H9 (cell line): ENCODE data around the gene IL6ST. TPM values are rescaled to one million over a fixed set of nuclear protein-coding genes. Genes with fewer than 3 reads are reported as not detected.

Experiments
- DNase-seq: peaks from one replicate; pipeline ENCODE4 v3.0.0-alpha.2; 2017
- H2AFZ ChIP-seq: one replicate; pipeline ENCODE4 v1.6.1; 2013; ENCODE audit warnings: mild to moderate bottlenecking, low read length, control low read depth, moderate library complexity
- H2AK5ac ChIP-seq: 2 replicates; pipeline ENCODE4 v1.6.1; 2013; ENCODE audit warnings: low read length, control low read depth, mixed read lengths; ENCODE audit not compliant: insufficient read length
- H2BK120ac ChIP-seq: one replicate; pipeline ENCODE4 v1.6.1; 2013; ENCODE audit warnings: low read depth, mild to moderate bottlenecking, low read length, control low read depth, inconsistent platforms; ENCODE audit not compliant: poor library complexity, severe bottlenecking
- H2BK12ac ChIP-seq: 2 replicates; pipeline ENCODE4 v1.6.1; 2013; ENCODE audit warnings: low read length, control low read depth, mixed read lengths, low read depth; ENCODE audit not compliant: insufficient read length
- H2BK15ac ChIP-seq: 2 replicates; pipeline ENCODE4 v1.6.1; 2013; ENCODE audit warnings: low read depth, low read length, control low read depth
- H2BK20ac ChIP-seq: one replicate; pipeline ENCODE4 v1.6.1; 2013; ENCODE audit warnings: low read depth, mild to moderate bottlenecking, low read length, control low read depth, inconsistent platforms; ENCODE audit not compliant: poor library complexity, severe bottlenecking
- H2BK5ac ChIP-seq: 2 replicates; pipeline ENCODE4 v1.6.1; 2013; ENCODE audit warnings: low read length, control low read depth, mixed read lengths; ENCODE audit not compliant: insufficient read length
- H3K14ac ChIP-seq: 2 replicates; pipeline ENCODE4 v1.6.1; 2013; ENCODE audit warnings: low read length, control low read depth; ENCODE audit not compliant: insufficient read depth
- H3K18ac ChIP-seq: 2 replicates; pipeline ENCODE4 v1.6.1; 2013; ENCODE audit warnings: low read depth, mild to moderate bottlenecking, mixed read lengths, low read length, control low read depth; ENCODE audit not compliant: insufficient read length
- H3K23ac ChIP-seq: 2 replicates; pipeline ENCODE4 v1.6.1; 2013; ENCODE audit warnings: low read length, control low read depth, mixed read lengths, low read depth; ENCODE audit not compliant: insufficient read length
- H3K23me2 ChIP-seq: 2 replicates; pipeline ENCODE4 v1.6.1; 2013; ENCODE audit warnings: low read depth, mild to moderate bottlenecking, mixed read lengths, low read length, control low read depth; ENCODE audit not compliant: insufficient read length, poor library complexity, severe bottlenecking
- H3K27ac ChIP-seq: 2 replicates; pipeline ENCODE4 v1.5.1; 2013; ENCODE audit warnings: low read length, control low read depth, mixed read lengths, low read depth; ENCODE audit not compliant: insufficient read length
- H3K27me3 ChIP-seq: 2 replicates; pipeline ENCODE4 v1.6.1; 2013; ENCODE audit warnings: low read length, control low read depth, inconsistent platforms; ENCODE audit not compliant: insufficient read depth
- H3K4ac ChIP-seq: 2 replicates; pipeline ENCODE4 v1.6.1; 2013; ENCODE audit warnings: low read depth, mild to moderate bottlenecking, control low read depth, inconsistent platforms, low read length, moderate library complexity
- H3K4me1 ChIP-seq: 2 replicates; pipeline ENCODE4 v1.6.1; 2013; ENCODE audit warnings: low read length, control low read depth, inconsistent platforms; ENCODE audit not compliant: insufficient read depth
- H3K4me2 ChIP-seq: 2 replicates; pipeline ENCODE4 v1.6.1; 2013; ENCODE audit warnings: low read length, control low read depth, mixed read lengths; ENCODE audit not compliant: insufficient read length, insufficient read depth
- H3K56ac ChIP-seq: 2 replicates; pipeline ENCODE4 v1.6.1; 2013; ENCODE audit warnings: low read depth, mild to moderate bottlenecking, mixed read lengths, low read length, control low read depth; ENCODE audit not compliant: insufficient read length
- H3K79me1 ChIP-seq: 2 replicates; pipeline ENCODE4 v1.6.1; 2013; ENCODE audit warnings: low read depth, mild to moderate bottlenecking, moderate library complexity, low read length, control low read depth, inconsistent platforms; ENCODE audit not compliant: insufficient read depth, poor library complexity, severe bottlenecking
- H3K79me2 ChIP-seq: 2 replicates; pipeline ENCODE4 v1.6.1; 2013; ENCODE audit warnings: low read length, control low read depth, inconsistent platforms; ENCODE audit not compliant: insufficient read depth
- H3K9ac ChIP-seq: 2 replicates; pipeline ENCODE4 v1.6.1; 2013; ENCODE audit warnings: low read length, control low read depth, mixed read lengths; ENCODE audit not compliant: insufficient read length; ENCODE audit errors: extremely low read depth
- H3K9me3 ChIP-seq: one replicate; pipeline ENCODE4 v1.6.1; 2013; ENCODE audit warnings: low read depth, low read length, inconsistent platforms; ENCODE audit not compliant: control insufficient read depth
- H3T11ph ChIP-seq: one replicate; pipeline ENCODE4 v1.6.1; 2013; ENCODE audit warnings: mild to moderate bottlenecking, low read length, control low read depth, inconsistent platforms
- H4K20me1 ChIP-seq: one replicate; pipeline ENCODE4 v1.6.1; 2013; ENCODE audit not compliant: control insufficient read depth, insufficient read length, insufficient read depth
- H4K5ac ChIP-seq: 2 replicates; pipeline ENCODE4 v1.6.1; 2013; ENCODE audit warnings: low read depth, mild to moderate bottlenecking, mixed read lengths, low read length, control low read depth; ENCODE audit not compliant: insufficient read length
- H4K8ac ChIP-seq: replicated peaks from 2 replicates; pipeline ENCODE4 v1.6.1; 2013; ENCODE audit warnings: low read length, control low read depth, mixed read lengths, low read depth; ENCODE audit not compliant: insufficient read length
- H4K91ac ChIP-seq: 2 replicates; pipeline ENCODE4 v1.6.1; 2013; ENCODE audit warnings: low read depth, mild to moderate bottlenecking, moderate library complexity, mixed read lengths, low read length, control low read depth; ENCODE audit not compliant: insufficient read length
- H3K27ac Mint-ChIP-seq, 3 experiments: 2 replicates in 2 of 3; 3 replicates in 1 of 3; pipeline ENCODE4 v1.8.0; 2020 to 2021; ENCODE audit warnings: mixed read lengths in 3 of 3, mild to moderate bottlenecking in 1 of 3, moderate library complexity in 1 of 3
- H3K27me3 Mint-ChIP-seq: 2 replicates; pipeline ENCODE4 v1.8.0; 2021; ENCODE audit warnings: low read depth, mild to moderate bottlenecking, moderate library complexity, mixed read lengths
- H3K36me3 Mint-ChIP-seq, 3 experiments: 2 replicates in 2 of 3; 3 replicates in 1 of 3; pipeline ENCODE4 v1.8.0; 2020 to 2021; ENCODE audit warnings: low read depth in 3 of 3, mixed read lengths in 3 of 3; ENCODE audit not compliant: insufficient read depth in 1 of 3
- H3K4me1 Mint-ChIP-seq, 2 experiments: 2 replicates each; pipeline ENCODE4 v1.8.0; 2020; ENCODE audit warnings: mixed read lengths in 2 of 2
- H3K4me3 Mint-ChIP-seq, 2 experiments: 2 replicates in 1 of 2; 3 replicates in 1 of 2; pipeline ENCODE4 v1.8.0; 2020 to 2021; ENCODE audit warnings: mild to moderate bottlenecking in 2 of 2, mixed read lengths in 2 of 2, moderate library complexity in 1 of 2
- H3K9me3 Mint-ChIP-seq, 2 experiments: 2 replicates in 1 of 2; 3 replicates in 1 of 2; pipeline ENCODE4 v1.8.0; 2020; ENCODE audit warnings: mild to moderate bottlenecking in 2 of 2, mixed read lengths in 2 of 2, moderate library complexity in 1 of 2
- WGBS: extraction: QIAGEN DNeasy Blood & Tissue Kit; methylation state at CpG from one replicate; pipeline ENCODE4 v1.1.7; 2013; ENCODE audit warnings: missing lambda C conversion rate, low lambda C conversion rate, mixed read lengths; ENCODE audit not compliant: insufficient read length; ENCODE audit errors: extremely low coverage; 5-methylcytosine and 5-hydroxymethylcytosine counted together
- total RNA-seq: library from RNA; stranded (reverse); gene quantifications from 2 replicates; pipeline ENCODE4 v1.2.1, GENCODE V29; 2021
- TF ChIP-seq, protein P1 (sequence below): fragments of 200-600 bp; sonication (generic); conservative IDR thresholded peaks from 3 replicates; pipeline ENCODE4 v1.8.0; 2021; ENCODE audit warnings: antibody characterized with exemption, mild to moderate bottlenecking

Gene IL6ST
- total RNA-seq, 1 experiment from 2014 or later, result 11.1 TPM

DNA sequence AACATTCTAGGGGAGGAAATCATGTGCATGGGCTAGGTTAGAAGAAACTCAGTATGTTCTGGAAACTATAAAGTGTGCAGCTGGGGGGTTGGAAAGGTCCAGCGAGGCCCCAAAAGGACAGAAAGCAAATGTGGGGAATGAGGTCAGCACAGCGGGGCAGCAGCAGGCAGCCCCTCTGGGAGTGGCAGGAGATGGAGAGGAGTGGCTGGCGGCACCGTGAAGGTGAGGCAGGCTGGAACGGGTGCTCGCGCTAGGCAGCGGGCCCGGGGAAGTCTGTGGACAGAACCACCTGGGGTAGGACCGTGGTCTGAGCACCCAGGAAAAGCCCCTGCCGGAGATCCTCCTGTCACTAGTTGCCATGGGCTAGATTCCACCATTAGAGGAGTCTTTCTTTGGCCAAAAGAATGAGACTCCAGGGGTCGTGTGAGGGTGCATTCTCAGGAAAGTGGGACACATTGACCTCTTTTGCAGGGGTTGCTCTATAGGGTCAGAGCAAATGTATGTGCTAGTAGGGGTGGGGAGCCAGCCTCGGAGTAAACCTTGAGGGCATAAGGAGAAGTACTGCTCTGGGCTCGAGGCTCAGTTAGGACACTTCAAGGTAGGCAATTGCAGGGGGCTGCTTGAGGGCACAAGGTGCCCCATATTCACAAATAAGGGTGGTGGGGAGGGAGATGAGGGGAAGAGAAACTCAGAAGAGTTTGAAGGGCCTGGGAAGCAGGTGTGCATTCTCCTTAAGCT, 61.2 kb downstream of the IL6ST start:
- no peak overlapping the region for H2BK20ac ChIP-seq
- H3K4me2 ChIP-seq, result no peak overlapping the region
- H3T11ph ChIP-seq, result no peak overlapping the region
- H3K4me1 Mint-ChIP-seq, result no peaks in the 10 kb centered on the region
- H4K20me1 ChIP-seq, result no peaks in the 10 kb centered on the region
- H3K23ac ChIP-seq, result no peak overlapping the region
- TF ChIP-seq, protein P1, sequence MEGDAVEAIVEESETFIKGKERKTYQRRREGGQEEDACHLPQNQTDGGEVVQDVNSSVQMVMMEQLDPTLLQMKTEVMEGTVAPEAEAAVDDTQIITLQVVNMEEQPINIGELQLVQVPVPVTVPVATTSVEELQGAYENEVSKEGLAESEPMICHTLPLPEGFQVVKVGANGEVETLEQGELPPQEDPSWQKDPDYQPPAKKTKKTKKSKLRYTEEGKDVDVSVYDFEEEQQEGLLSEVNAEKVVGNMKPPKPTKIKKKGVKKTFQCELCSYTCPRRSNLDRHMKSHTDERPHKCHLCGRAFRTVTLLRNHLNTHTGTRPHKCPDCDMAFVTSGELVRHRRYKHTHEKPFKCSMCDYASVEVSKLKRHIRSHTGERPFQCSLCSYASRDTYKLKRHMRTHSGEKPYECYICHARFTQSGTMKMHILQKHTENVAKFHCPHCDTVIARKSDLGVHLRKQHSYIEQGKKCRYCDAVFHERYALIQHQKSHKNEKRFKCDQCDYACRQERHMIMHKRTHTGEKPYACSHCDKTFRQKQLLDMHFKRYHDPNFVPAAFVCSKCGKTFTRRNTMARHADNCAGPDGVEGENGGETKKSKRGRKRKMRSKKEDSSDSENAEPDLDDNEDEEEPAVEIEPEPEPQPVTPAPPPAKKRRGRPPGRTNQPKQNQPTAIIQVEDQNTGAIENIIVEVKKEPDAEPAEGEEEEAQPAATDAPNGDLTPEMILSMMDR, result no peak
- no peaks in the 10 kb centered on the region for H3K27me3 Mint-ChIP-seq
- H4K5ac ChIP-seq, result no peak overlapping the region
- no peak overlapping the region for H4K8ac ChIP-seq
- no peak overlapping the region for H3K56ac ChIP-seq
- no peak overlapping the region for H2BK15ac ChIP-seq
- no peak for DNase-seq
- H4K91ac ChIP-seq, result no peak overlapping the region
- no peak overlapping the region for H2BK120ac ChIP-seq
- H2BK12ac ChIP-seq, result no peak overlapping the region
- no peak overlapping the region for H3K14ac ChIP-seq
- H3K4me3 Mint-ChIP-seq, result no peak overlapping the region
- H3K27ac Mint-ChIP-seq, result no peak overlapping the region; a peak in 1 of 7 replicates
- H3K9me3 Mint-ChIP-seq, result no peaks in the 10 kb centered on the region
- H2AK5ac ChIP-seq, result no peak overlapping the region
- no peak overlapping the region for H3K27ac ChIP-seq
- no peak overlapping the region for H3K18ac ChIP-seq
- H2BK5ac ChIP-seq, result no peak overlapping the region
- no peaks in the 10 kb centered on the region for H3K9me3 ChIP-seq
- no peaks in the 10 kb centered on the region for H3K27me3 ChIP-seq
- H3K4ac ChIP-seq, result no peak overlapping the region
- H3K23me2 ChIP-seq, result no peaks in the 10 kb centered on the region
- H3K4me1 ChIP-seq, result no peaks in the 10 kb centered on the region
- H3K79me2 ChIP-seq, result no peaks in the 10 kb centered on the region
- no peaks in the 10 kb centered on the region for H3K79me1 ChIP-seq
- WGBS, result no CpG with 5 or more reads among the region's 14 CpGs
- no peak overlapping the region for H3K9ac ChIP-seq
- no peaks in the 10 kb centered on the region; a peak in 1 of 7 replicates for H3K36me3 Mint-ChIP-seq
- no peak overlapping the region for H2AFZ ChIP-seq
